Endothelial cell of umbilical vein (primary cell): ENCODE results near the gene C8B. TPM values are rescaled to one million over a fixed set of nuclear protein-coding genes. Genes with fewer than 3 reads are reported as not detected.

ENCODE experiments used
- BruUV-seq: library from RNA; stranded (reverse); fragments of 400-500 nt; replicated peaks from 2 replicates; lab custom pipeline; 2021; lab: Mats Ljungman, UMichigan
- CTCF ChIA-PET: fragments of 300-600, 350-600 bp; sonication (Branson Sonifier 250); formaldehyde crosslinking; loops from one replicate; lab custom pipeline; 2021; ENCODE audit warnings: antibody characterized with exemption, inconsistent platforms; lab: Charles Lee
- POLR2A ChIA-PET: fragments of 300-600, 350-600 bp; sonication (Branson Sonifier 250); formaldehyde crosslinking; loops from one replicate; lab custom pipeline; 2021; ENCODE audit warnings: antibody characterized with exemption, inconsistent platforms; lab: Charles Lee
- DNase-seq: peaks from one replicate; pipeline ENCODE4 v3.0.0-alpha.2; 2011; ENCODE audit warnings: low read depth, low spot score
- FAIRE-seq: peaks from 2 replicates; lab custom pipeline; 2011; peaks lifted over from hg19 to GRCh38; lab: Jason Lieb, UNC
- H2AFZ ChIP-seq: 2 replicates; pipeline ENCODE4 v1.6.0; 2012; ENCODE audit warnings: low read depth, low read length, control low read depth, inconsistent platforms
- H3K27ac ChIP-seq: 2 replicates; pipeline ENCODE4 v1.5.1; 2011; ENCODE audit warnings: low read depth, mild to moderate bottlenecking, control low read depth, low read length, moderate library complexity; ENCODE audit not compliant: insufficient read depth
- H3K27me3 ChIP-seq, 2 experiments: 2 replicates each; pipeline versions ENCODE4 v1.6.0 to v1.6.1; 2011; ENCODE audit warnings: low read length in 2 of 2, mixed read lengths in 1 of 2; ENCODE audit not compliant: control insufficient read depth in 2 of 2, insufficient read depth in 2 of 2
- H3K36me3 ChIP-seq, 2 experiments: 2 replicates in 1 of 2; 3 replicates in 1 of 2; pipeline ENCODE4 v1.5.1; 2011; ENCODE audit warnings: low read length in 2 of 2, mild to moderate bottlenecking in 1 of 2, moderate library complexity in 1 of 2; ENCODE audit not compliant: control insufficient read depth in 2 of 2, insufficient read depth in 2 of 2; ENCODE audit errors: extremely low read depth in 1 of 2
- H3K4me1 ChIP-seq: 3 replicates; pipeline ENCODE4 v1.5.1; 2011; ENCODE audit warnings: mild to moderate bottlenecking, low read length; ENCODE audit not compliant: control insufficient read depth, insufficient read depth; ENCODE audit errors: extremely low read depth
- H3K4me2 ChIP-seq: 2 replicates; pipeline ENCODE4 v1.6.1; 2011; ENCODE audit warnings: low read length, control low read depth, mixed read lengths; ENCODE audit not compliant: insufficient read depth
- H3K4me3 ChIP-seq, 3 experiments: fragments of 200-600 bp in 1 of 3; sonication (generic), shearing (Covaris generic) in 1 of 3; replicated peaks in 1 of 3; 2 replicates each; pipeline ENCODE4 v1.5.1; 2011 to 2016; ENCODE audit warnings: control low read depth in 3 of 3, low read length in 3 of 3, mild to moderate bottlenecking in 2 of 3, inconsistent platforms in 1 of 3, low read depth in 1 of 3, moderate library complexity in 1 of 3; ENCODE audit not compliant: insufficient read depth in 1 of 3
- H3K79me2 ChIP-seq: 2 replicates; pipeline ENCODE4 v1.6.0; 2012; ENCODE audit warnings: low read length, inconsistent platforms; ENCODE audit not compliant: control insufficient read depth, insufficient read depth
- H3K9ac ChIP-seq: replicated peaks from 2 replicates; pipeline ENCODE3; 2011; ENCODE audit warnings: low read length, control low read depth; ENCODE audit not compliant: insufficient read depth; ENCODE audit errors: extremely low read depth
- H3K9me1 ChIP-seq: replicated peaks from 3 replicates; pipeline ENCODE4 v1.6.0; 2011; ENCODE audit warnings: mild to moderate bottlenecking, low read length; ENCODE audit not compliant: control insufficient read depth, insufficient read depth; ENCODE audit errors: extremely low read depth
- H3K9me3 ChIP-seq: replicated peaks from 2 replicates; pipeline ENCODE4 v1.5.1; 2012; ENCODE audit warnings: low read length, inconsistent platforms; ENCODE audit not compliant: control insufficient read depth, insufficient read depth
- H4K20me1 ChIP-seq: replicated peaks from 2 replicates; pipeline ENCODE3; 2011; ENCODE audit warnings: mild to moderate bottlenecking, low read length; ENCODE audit not compliant: control insufficient read depth, insufficient read depth; ENCODE audit errors: extremely low read depth
- EZH2 ChIP-seq: IDR thresholded peaks from 2 replicates; pipeline ENCODE4 v1.6.1; 2012; ENCODE audit warnings: borderline replicate concordance, low read depth, mild to moderate bottlenecking, moderate library complexity, low read length, inconsistent platforms; ENCODE audit not compliant: severe bottlenecking
- FOS ChIP-seq: IDR thresholded peaks from 2 replicates; pipeline ENCODE4 v1.6.1; 2011; ENCODE audit warnings: mild to moderate bottlenecking, low read length, moderate library complexity, borderline replicate concordance; ENCODE audit not compliant: insufficient read depth
- GATA2 ChIP-seq: IDR thresholded peaks from 2 replicates; pipeline ENCODE4 v1.7.0; 2011; ENCODE audit warnings: low read depth, mild to moderate bottlenecking, moderate library complexity, mixed read lengths, low read length; ENCODE audit not compliant: insufficient read length, insufficient read depth
- JUN ChIP-seq: IDR thresholded peaks from 2 replicates; pipeline ENCODE4 v1.6.1; 2011; ENCODE audit warnings: borderline replicate concordance, low read depth; ENCODE audit not compliant: insufficient read length, insufficient read depth
- MAX ChIP-seq: IDR thresholded peaks from 2 replicates; pipeline ENCODE4 v1.6.1; 2011; ENCODE audit not compliant: insufficient read depth, insufficient read length
- MYC ChIP-seq: IDR thresholded peaks from one replicate; pipeline ENCODE4 v1.6.1; 2011; ENCODE audit warnings: mild to moderate bottlenecking, low read depth, low read length
- POLR2A ChIP-seq: IDR thresholded peaks from 2 replicates; pipeline ENCODE4 v1.6.1; 2012; ENCODE audit warnings: low read depth, mild to moderate bottlenecking, control low read depth, low read length
- POLR2AphosphoS5 ChIP-seq: IDR thresholded peaks from 2 replicates; pipeline ENCODE4 v1.6.1; 2012; ENCODE audit warnings: low read depth, mild to moderate bottlenecking, control low read depth, low read length, moderate library complexity; ENCODE audit not compliant: insufficient read depth
- dilution Hi-C: fragments of 300-500 bp; cut with MboI; formaldehyde crosslinking; loops from one replicate; pipeline ENCODE4 v1.15.0; 2019; ENCODE audit warnings: low sequenced_read_pairs; ENCODE audit not compliant: extremely low pct_ligation_motif_present
- intact Hi-C: fragments of 100-400 bp; cut with micrococcal nuclease; formaldehyde crosslinking; loops from one replicate; pipeline ENCODE4 v1.10.0; 2022
- polyA plus RNA-seq, 4 experiments: library from polyadenylated mRNA; depleted of rRNA in 3 of 4; stranded (reverse) in 3 of 4; unstranded in 1 of 4; fragments of >200 nt; gene quantifications; 2 replicates each; pipeline versions ENCODE4 v1.2.1 to v1.2.3, GENCODE V29; 2011 to 2012; ENCODE audit warnings: missing spikeins in 1 of 4
- total RNA-seq: library from RNA; stranded (reverse); gene quantifications from 2 replicates; pipeline ENCODE4 v1.2.3, GENCODE V29; 2021

Gene C8B
- total and polyA plus RNA-seq, 2 donors (not counting 3 experiments of a cell fraction or from before 2014, with no cell fraction given), result not detected

- H4K20me1 ChIP-seq, result no peaks in the 10 kb centered on the region
- no peaks in the 10 kb centered on the region for H3K36me3 ChIP-seq
- BruUV-seq, result no TSS peak
- H3K27me3 ChIP-seq, result no peaks in the 10 kb centered on the region
- intact Hi-C loops (no loop called here), dilution Hi-C loops (no loop called here)
- no peaks in the 10 kb centered on the region for H3K4me1 ChIP-seq
- TF ChIP-seq JUN, result no peak
- no peak for TF ChIP-seq FOS
- no peak for TF ChIP-seq EZH2
- TF ChIP-seq POLR2AphosphoS5, result no peak
- no peak for TF ChIP-seq POLR2A
- no peak overlapping the region for H3K4me3 ChIP-seq
- H3K9ac ChIP-seq, result no peak overlapping the region
- no peak for FAIRE-seq
- CTCF ChIA-PET, result no interaction called here
- H3K9me1 ChIP-seq, result no peaks in the 10 kb centered on the region
- H3K79me2 ChIP-seq, result no peaks in the 10 kb centered on the region
- no peak overlapping the region for H2AFZ ChIP-seq
- H3K27ac ChIP-seq, result no peak overlapping the region
- POLR2A ChIA-PET, result no interaction called here
- H3K9me3 ChIP-seq, result no peaks in the 10 kb centered on the region
- DNase-seq, result no peak
- no peak overlapping the region for H3K4me2 ChIP-seq
Measured at GRCh38 chr1:57012315-57012714, 46.5 kb upstream of the C8B start.

- TF ChIP-seq MYC (no peak), GATA2 (no peak), MAX (no peak), POLR2A (no peak), JUN (no peak), FOS (no peak), EZH2 (no peak), POLR2AphosphoS5 (no peak)
- Histone ChIP-seq H3K4me3 (no peak overlapping the region), H4K20me1 (no peaks in the 10 kb centered on the region), H3K9ac (no peak overlapping the region), H3K27me3 (no peaks in the 10 kb centered on the region), H3K9me1 (no peaks in the 10 kb centered on the region), H3K36me3 (no peaks in the 10 kb centered on the region), H3K9me3 (no peaks in the 10 kb centered on the region), H3K4me2 (no peak overlapping the region), H3K27ac (no peak overlapping the region), H3K79me2 (no peaks in the 10 kb centered on the region), H3K4me1 (no peaks in the 10 kb centered on the region), H2AFZ (no peak overlapping the region)
- dilution Hi-C loops, result no loop called here
- POLR2A ChIA-PET, result no interaction called here
- intact Hi-C loops, result no loop called here
- FAIRE-seq (no peak), DNase-seq (no peak)
- CTCF ChIA-PET, result no interaction called here
- no TSS peak for BruUV-seq
Measured at GRCh38 chr1:57010511-57010910, 44.7 kb upstream of the C8B start.
